ENCODE measurements around the gene HACD2.

- no peak for TF ChIP-seq EZH2 (IDR thresholded peaks at IDR 0.05)
- TF ChIP-seq CTCF (IDR thresholded peaks at IDR 0.05) = no peak
- TF ChIP-seq EZH2phosphoT487 (IDR thresholded peaks at IDR 0.05) = no peak
These were observed 86.1 kb downstream of the HACD2 start for GRCh38 chr3:123498761-123499160.
